ENCODE measurements around the gene LRRC74B. TPM values are rescaled to one million over a fixed set of nuclear protein-coding genes. Genes with fewer than 3 reads are reported as not detected.

Gene LRRC74B
- total RNA-seq, 2 experiments from 2014 or later, result not detected

DNA sequence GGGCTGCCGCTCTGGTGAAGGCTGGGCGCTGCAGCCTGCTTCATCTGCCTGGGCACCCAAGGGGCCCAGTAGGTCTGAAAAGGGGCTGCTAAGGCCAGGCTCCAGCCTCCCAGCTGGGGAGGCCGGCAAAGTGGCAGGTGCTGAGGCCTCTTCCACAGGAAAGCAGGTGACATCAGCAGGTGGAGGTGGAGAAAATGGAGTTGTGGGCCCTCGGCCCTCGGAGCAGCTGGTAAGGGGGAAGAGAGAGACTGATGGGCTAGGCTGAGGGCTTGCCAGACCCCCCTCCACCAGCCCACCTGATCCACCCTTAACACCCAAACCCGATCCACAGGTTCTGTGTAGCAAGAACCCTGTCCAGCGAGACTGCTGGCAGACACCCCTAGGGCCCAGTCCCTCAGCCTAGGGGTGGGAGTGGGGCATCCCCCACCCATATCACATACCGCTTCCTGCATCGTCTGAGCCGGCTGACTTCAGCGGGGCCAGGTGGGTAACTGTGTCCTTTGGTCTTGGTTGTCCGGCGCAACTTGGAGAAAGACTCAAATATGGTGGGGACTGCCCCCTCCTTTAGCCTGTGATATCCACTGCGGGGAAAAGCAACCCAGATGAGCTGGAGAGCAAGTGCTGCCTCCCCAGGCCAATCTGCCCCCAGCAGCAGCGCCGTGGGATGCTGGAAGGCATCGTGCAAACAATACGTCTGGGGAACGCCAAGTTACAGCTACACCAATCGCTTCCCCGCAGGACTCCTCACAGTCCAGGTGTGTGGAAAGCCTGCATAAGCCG lies 45.3 kb upstream of the LRRC74B start:
- peaks cover 46% of the 10 kb centered on the region for H3K4me1 Mint-ChIP-seq (ENCODE audit: low read depth)
- peaks cover 43% of the 10 kb centered on the region for H3K36me3 ChIP-seq (ENCODE audit: insufficient read depth, low read length)
- H3K4me1 ChIP-seq (ENCODE audit: insufficient read depth, low read length), result peaks cover 54% of the 10 kb centered on the region
- H3K27ac ChIP-seq (ENCODE audit: low read depth in 1 of 2, low read length in 2 of 2), result peak overlapping the region; percentile 96 to 100
- TF ChIP-seq, protein P1, sequence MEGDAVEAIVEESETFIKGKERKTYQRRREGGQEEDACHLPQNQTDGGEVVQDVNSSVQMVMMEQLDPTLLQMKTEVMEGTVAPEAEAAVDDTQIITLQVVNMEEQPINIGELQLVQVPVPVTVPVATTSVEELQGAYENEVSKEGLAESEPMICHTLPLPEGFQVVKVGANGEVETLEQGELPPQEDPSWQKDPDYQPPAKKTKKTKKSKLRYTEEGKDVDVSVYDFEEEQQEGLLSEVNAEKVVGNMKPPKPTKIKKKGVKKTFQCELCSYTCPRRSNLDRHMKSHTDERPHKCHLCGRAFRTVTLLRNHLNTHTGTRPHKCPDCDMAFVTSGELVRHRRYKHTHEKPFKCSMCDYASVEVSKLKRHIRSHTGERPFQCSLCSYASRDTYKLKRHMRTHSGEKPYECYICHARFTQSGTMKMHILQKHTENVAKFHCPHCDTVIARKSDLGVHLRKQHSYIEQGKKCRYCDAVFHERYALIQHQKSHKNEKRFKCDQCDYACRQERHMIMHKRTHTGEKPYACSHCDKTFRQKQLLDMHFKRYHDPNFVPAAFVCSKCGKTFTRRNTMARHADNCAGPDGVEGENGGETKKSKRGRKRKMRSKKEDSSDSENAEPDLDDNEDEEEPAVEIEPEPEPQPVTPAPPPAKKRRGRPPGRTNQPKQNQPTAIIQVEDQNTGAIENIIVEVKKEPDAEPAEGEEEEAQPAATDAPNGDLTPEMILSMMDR (IDR thresholded peaks at IDR 0.05), result no peak
- ATAC-seq (ENCODE audit: poor library complexity) (no peak), DNase-seq (peak in 1 of 14 experiments; percentile 40)
- H3K4me3 ChIP-seq (ENCODE audit: low read length), result peak overlapping the region; percentile 82
- intact Hi-C loops (cut with DNase I, micrococcal nuclease), result loop anchor here in 1 of 2 experiments (5.0 kb wide), 4 partner anchors 143 to 883 kb away; partner anchors contain the start of genes PI4KA, RANBP1, SDF2L1 and SNAP29
- no peaks in the 10 kb centered on the region for H3K9me3 ChIP-seq (ENCODE audit: control insufficient read depth in 1 of 2, insufficient read depth in 1 of 2, low read length in 2 of 2)
- no peaks in the 10 kb centered on the region for H3K9me3 Mint-ChIP-seq
- ChIA-PET CTCF (interaction anchor here (1.5 kb wide), 1 partner anchor 21 kb away, joined by 3 read pairs; no protein-coding TSS in a partner anchor), POLR2A (interaction anchor here (2.1 to 3.6 kb wide), 4 partner anchors 12 to 629 kb away, joined by 11 to 25 read pairs (median 18); partner anchors contain the start of genes CRKL, LZTR1 and YDJC)
- peak overlapping the region; percentile 74 for H3K4me3 Mint-ChIP-seq
- H3K27me3 ChIP-seq (ENCODE audit: control insufficient read depth in 1 of 2, insufficient read depth in 2 of 2, low read length in 2 of 2), result no peaks in the 10 kb centered on the region
- H3K27ac Mint-ChIP-seq, result peak overlapping the region; percentile 97
- no peaks in the 10 kb centered on the region for H3K27me3 Mint-ChIP-seq
- H3K36me3 Mint-ChIP-seq (ENCODE audit: low read depth), result peaks cover 37% of the 10 kb centered on the region

DNA sequence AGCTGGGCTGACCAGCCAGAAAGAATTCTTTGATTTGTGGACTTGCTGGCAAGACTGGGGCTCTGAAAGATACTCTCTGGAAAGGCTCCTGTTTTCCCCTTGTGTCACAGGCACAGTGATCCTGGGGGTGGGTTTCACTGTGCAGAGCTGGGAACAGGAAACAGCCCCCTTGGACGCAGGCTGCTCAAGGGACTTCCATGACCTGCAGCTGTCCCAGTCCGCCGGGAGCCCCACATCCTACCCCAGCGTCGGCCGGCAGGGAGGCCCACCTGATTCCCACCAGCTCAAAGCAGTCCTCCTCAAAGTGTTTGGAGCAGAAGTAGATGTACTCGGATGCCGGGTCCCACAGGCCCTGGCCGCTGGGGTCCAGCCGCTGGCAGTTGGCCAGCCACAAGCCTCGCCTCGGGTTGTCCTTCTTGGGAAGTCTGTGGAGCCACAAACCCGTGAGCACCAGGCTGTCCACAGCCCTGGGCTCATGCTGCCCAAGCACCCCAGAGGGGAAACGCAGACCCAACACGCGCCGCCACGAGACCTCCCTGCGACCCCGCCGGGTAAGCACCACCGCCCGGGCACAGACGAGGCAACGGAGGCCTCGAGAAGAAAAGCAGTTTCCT lies 44.7 kb upstream of the LRRC74B start:
- Histone ChIP-seq H3K4me1 (ENCODE audit: insufficient read depth, low read length) (peaks cover 54% of the 10 kb centered on the region), H3K27ac (ENCODE audit: low read depth in 1 of 2, low read length in 2 of 2) (peak overlapping the region; percentile 96 to 100), H3K9me3 (ENCODE audit: control insufficient read depth in 1 of 2, insufficient read depth in 1 of 2, low read length in 2 of 2) (no peaks in the 10 kb centered on the region), H3K27me3 (ENCODE audit: control insufficient read depth in 1 of 2, insufficient read depth in 2 of 2, low read length in 2 of 2) (no peaks in the 10 kb centered on the region), H3K36me3 (ENCODE audit: insufficient read depth, low read length) (peaks cover 37% of the 10 kb centered on the region), H3K4me3 (ENCODE audit: low read length) (peak overlapping the region; percentile 82)
- peaks cover 31% of the 10 kb centered on the region for H3K36me3 Mint-ChIP-seq (ENCODE audit: low read depth)
- ChIA-PET CTCF (interaction anchor here (1.5 kb wide), 1 partner anchor 20 kb away, joined by 3 read pairs; no protein-coding TSS in a partner anchor), POLR2A (interaction anchor here (1.6 to 3.6 kb wide), 5 partner anchors 11 to 628 kb away, joined by 4 to 25 read pairs (median 15); partner anchors contain the start of genes CRKL, LZTR1 and YDJC)
- H3K27me3 Mint-ChIP-seq, result no peaks in the 10 kb centered on the region
- H3K4me3 Mint-ChIP-seq, result peak overlapping the region; percentile 93
- H3K27ac Mint-ChIP-seq, result peak overlapping the region; percentile 97
- H3K4me1 Mint-ChIP-seq (ENCODE audit: low read depth), result peaks cover 46% of the 10 kb centered on the region
- TF ChIP-seq, protein P1 (IDR thresholded peaks at IDR 0.05), result no peak
- no peak for ATAC-seq (ENCODE audit: poor library complexity)
- intact Hi-C loops (cut with DNase I, micrococcal nuclease), result loop anchor here in 1 of 2 experiments (1.0 to 5.0 kb wide), 5 partner anchors 84 to 884 kb away; partner anchors contain the start of genes CRKL, PI4KA, RANBP1 and SDF2L1
- DNase-seq, result peak in 1 of 14 experiments; percentile 4
- H3K9me3 Mint-ChIP-seq, result no peaks in the 10 kb centered on the region

Data from CD4-positive, alpha-beta T cell (primary cell).